Keratinocyte (primary cell): ENCODE measurements around the gene TAF10.

Source experiments
- EZH2 ChIP-seq: IDR thresholded peaks from one replicate; pipeline ENCODE4 v1.6.1; 2012; ENCODE audit warnings: inconsistent platforms, mild to moderate bottlenecking, low read length, moderate library complexity
- TF ChIP-seq, protein P1 (sequence below), 3 experiments: IDR thresholded peaks in 1 of 3; conservative IDR thresholded peaks in 1 of 3; optimal IDR thresholded peaks in 1 of 3; 2 replicates in 2 of 3; 3 replicates in 1 of 3; pipeline versions ENCODE3 to v1.5.1; 2011; ENCODE audit warnings: low read length in 3 of 3, mild to moderate bottlenecking in 3 of 3, moderate library complexity in 2 of 3, control low read depth in 1 of 3, inconsistent platforms in 1 of 3; ENCODE audit not compliant: insufficient read depth in 2 of 3; ENCODE audit errors: extremely low read depth in 1 of 3

DNA sequence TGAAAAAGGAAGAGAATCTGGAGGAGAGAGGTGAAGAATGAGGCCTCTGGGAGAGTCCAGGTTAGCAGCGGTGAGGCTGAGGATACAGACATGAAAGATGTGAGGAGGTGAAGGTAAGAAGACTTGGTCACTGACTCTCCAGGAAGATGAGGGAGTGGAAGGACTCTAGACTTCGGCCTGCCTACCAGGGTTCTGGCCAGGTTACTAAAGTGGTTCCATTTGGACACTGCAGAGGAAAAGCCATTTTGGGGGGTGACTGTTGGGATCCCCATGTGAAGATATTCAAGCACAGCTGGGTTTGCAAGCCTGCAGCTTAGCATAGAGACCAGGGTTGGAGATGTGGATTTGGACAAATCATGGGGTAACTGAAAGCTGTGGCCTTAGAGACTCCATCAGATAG is 35.8 kb upstream of the TAF10 start:
- TF ChIP-seq EZH2: no peak
- TF ChIP-seq, protein P1, sequence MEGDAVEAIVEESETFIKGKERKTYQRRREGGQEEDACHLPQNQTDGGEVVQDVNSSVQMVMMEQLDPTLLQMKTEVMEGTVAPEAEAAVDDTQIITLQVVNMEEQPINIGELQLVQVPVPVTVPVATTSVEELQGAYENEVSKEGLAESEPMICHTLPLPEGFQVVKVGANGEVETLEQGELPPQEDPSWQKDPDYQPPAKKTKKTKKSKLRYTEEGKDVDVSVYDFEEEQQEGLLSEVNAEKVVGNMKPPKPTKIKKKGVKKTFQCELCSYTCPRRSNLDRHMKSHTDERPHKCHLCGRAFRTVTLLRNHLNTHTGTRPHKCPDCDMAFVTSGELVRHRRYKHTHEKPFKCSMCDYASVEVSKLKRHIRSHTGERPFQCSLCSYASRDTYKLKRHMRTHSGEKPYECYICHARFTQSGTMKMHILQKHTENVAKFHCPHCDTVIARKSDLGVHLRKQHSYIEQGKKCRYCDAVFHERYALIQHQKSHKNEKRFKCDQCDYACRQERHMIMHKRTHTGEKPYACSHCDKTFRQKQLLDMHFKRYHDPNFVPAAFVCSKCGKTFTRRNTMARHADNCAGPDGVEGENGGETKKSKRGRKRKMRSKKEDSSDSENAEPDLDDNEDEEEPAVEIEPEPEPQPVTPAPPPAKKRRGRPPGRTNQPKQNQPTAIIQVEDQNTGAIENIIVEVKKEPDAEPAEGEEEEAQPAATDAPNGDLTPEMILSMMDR (optimal IDR thresholded peaks at IDR 0.05 in 1 of 3, IDR thresholded peaks at IDR 0.05 in 1 of 3, conservative IDR thresholded peaks at IDR 0.05 in 1 of 3; ENCODE audit: extremely low read depth in 1 of 3, insufficient read depth in 2 of 3, low read length in 3 of 3): no peak
